ENCODE data around the gene IDH3B. TPM values are rescaled to one million over a fixed set of nuclear protein-coding genes. Genes with fewer than 3 reads are reported as not detected.

The IDH3B gene
- total and polyA plus RNA-seq, 9 of the 15 experiments (the other 6 are each of a cell fraction or from before 2014, with no cell fraction given): 91.7 to 224 (median 155) TPM

DNA sequence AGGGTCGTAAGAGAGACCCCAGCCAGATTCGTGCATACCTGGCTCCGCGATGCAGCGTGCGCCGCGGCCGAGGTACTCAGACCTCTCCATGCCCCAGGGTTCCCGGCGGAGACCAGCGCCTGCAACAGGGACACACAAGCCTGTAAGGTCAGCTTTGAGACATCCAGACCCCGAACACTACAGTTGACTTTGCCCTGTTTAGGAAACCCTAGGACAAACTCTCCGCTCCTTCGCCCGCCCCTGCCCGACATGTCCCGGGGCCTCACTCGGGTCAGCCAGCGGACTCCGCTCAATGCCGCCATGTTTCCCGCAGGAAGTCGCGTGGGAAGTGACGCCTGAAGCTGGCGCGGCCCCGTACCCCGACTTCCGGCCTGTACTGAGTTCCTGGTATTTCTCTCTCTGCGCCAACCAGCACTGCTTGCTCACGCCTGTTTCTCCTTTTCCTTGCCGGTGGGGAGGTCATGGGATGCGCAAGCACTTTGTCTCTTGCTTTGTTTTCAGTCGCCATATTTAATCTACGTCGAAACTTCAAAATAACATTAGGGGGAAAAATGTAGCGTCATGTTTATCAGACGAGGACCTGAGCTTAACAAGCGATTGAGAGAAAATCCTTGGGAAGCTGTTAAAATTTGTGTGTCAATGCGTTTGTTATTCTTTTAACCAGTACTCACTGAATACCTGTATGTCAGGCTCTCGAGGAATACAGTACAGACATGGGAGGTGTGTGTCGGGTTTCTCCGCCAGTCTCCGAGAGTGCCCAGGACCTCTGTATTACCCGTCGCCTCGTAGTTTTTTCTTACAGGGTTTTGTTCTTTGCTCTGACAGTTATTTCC, at the start of gene IDH3B (continued):
- TF ChIP-seq E2F6 (IDR thresholded peaks at IDR 0.05; ENCODE audit: borderline replicate concordance in 1 of 2, extremely low read depth in 1 of 2, insufficient read depth in 1 of 2, insufficient read length in 1 of 2, low read depth in 1 of 2, low read length in 1 of 2, poor library complexity in 1 of 2, severe bottlenecking in 1 of 2) (peak in 1 of 2 experiments; percentile 63), YY1 (IDR thresholded peaks at IDR 0.05; ENCODE audit: borderline replicate concordance in 1 of 3, control insufficient read depth in 1 of 3, extremely low read depth in 1 of 3, insufficient read depth in 3 of 3, insufficient read length in 1 of 3, insufficient replicate concordance in 2 of 3, low read depth in 1 of 3, low read length in 2 of 3) (peak; percentile 81 to 99 (median 98)), ZNF75A (CRISPR knock-in tag; IDR thresholded peaks at IDR 0.05) (no peak), POLR2AphosphoS5 (IDR thresholded peaks at IDR 0.05; ENCODE audit: control insufficient read depth, insufficient read depth, low read depth, low read length) (peak; percentile 74; the same call in 1 of the 2 replicates), BHLHE40 (IDR thresholded peaks at IDR 0.05; ENCODE audit: low read length) (peak; percentile 40; the same call in 1 of the 2 replicates), XRCC3 (IDR thresholded peaks at IDR 0.05) (no peak), E2F3 (CRISPR knock-in tag; IDR thresholded peaks at IDR 0.05) (no peak), ZKSCAN1 (IDR thresholded peaks at IDR 0.05; ENCODE audit: low read depth, low read length) (peak; percentile 70; the same call in 1 of the 2 replicates), FOXM1 (IDR thresholded peaks at IDR 0.05; ENCODE audit: low read depth) (no peak), FOXM1 (CRISPR knock-in tag; IDR thresholded peaks at IDR 0.05; ENCODE audit: low read depth) (no peak), MAZ (CRISPR knock-in tag; conservative IDR thresholded peaks at IDR 0.05 in 1 of 2, IDR thresholded peaks at IDR 0.05 in 1 of 2) (peak in 1 of 2 experiments; percentile 67; a peak in 2 of 4 replicates), SP1 (CRISPR knock-in tag; IDR thresholded peaks at IDR 0.05) (peak; percentile 42), HNRNPK (IDR thresholded peaks at IDR 0.05; ENCODE audit: low read depth, low read length, poor library complexity, severe bottlenecking) (no peak), NRF1 (conservative IDR thresholded peaks at IDR 0.05 in 1 of 2, IDR thresholded peaks at IDR 0.05 in 1 of 2) (peak; percentile 81 to 83), FOXP1 (CRISPR knock-in tag; IDR thresholded peaks at IDR 0.05) (peak; percentile 51; the same call in 1 of the 2 replicates), ZNF384 (IDR thresholded peaks at IDR 0.05; ENCODE audit: low read depth, low read length) (no peak), SMAD1 (IDR thresholded peaks at IDR 0.05; ENCODE audit: low read depth, low read length, partially characterized antibody) (peak; percentile 80)
- TF ChIP-seq, protein P1, sequence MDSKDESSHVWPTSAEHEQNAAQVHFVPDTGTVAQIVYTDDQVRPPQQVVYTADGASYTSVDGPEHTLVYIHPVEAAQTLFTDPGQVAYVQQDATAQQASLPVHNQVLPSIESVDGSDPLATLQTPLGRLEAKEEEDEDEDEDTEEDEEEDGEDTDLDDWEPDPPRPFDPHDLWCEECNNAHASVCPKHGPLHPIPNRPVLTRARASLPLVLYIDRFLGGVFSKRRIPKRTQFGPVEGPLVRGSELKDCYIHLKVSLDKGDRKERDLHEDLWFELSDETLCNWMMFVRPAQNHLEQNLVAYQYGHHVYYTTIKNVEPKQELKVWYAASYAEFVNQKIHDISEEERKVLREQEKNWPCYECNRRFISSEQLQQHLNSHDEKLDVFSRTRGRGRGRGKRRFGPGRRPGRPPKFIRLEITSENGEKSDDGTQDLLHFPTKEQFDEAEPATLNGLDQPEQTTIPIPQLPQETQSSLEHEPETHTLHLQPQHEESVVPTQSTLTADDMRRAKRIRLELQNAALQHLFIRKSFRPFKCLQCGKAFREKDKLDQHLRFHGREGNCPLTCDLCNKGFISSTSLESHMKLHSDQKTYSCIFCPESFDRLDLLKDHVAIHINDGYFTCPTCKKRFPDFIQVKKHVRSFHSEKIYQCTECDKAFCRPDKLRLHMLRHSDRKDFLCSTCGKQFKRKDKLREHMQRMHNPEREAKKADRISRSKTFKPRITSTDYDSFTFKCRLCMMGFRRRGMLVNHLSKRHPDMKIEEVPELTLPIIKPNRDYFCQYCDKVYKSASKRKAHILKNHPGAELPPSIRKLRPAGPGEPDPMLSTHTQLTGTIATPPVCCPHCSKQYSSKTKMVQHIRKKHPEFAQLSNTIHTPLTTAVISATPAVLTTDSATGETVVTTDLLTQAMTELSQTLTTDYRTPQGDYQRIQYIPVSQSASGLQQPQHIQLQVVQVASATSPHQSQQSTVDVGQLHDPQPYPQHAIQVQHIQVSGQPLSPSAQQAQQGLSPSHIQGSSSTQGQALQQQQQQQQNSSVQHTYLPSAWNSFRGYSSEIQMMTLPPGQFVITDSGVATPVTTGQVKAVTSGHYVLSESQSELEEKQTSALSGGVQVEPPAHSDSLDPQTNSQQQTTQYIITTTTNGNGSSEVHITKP (IDR thresholded peaks at IDR 0.05; ENCODE audit: partially characterized antibody): peak; percentile 26
- TF ChIP-seq, protein P2, sequence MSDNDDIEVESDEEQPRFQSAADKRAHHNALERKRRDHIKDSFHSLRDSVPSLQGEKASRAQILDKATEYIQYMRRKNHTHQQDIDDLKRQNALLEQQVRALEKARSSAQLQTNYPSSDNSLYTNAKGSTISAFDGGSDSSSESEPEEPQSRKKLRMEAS (CRISPR knock-in tag; IDR thresholded peaks at IDR 0.05): peak; percentile 71
- TF ChIP-seq, protein P3, sequence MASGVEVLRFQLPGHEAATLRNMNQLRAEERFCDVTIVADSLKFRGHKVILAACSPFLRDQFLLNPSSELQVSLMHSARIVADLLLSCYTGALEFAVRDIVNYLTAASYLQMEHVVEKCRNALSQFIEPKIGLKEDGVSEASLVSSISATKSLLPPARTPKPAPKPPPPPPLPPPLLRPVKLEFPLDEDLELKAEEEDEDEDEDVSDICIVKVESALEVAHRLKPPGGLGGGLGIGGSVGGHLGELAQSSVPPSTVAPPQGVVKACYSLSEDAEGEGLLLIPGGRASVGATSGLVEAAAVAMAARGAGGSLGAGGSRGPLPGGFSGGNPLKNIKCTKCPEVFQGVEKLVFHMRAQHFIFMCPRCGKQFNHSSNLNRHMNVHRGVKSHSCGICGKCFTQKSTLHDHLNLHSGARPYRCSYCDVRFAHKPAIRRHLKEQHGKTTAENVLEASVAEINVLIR (CRISPR knock-in tag; IDR thresholded peaks at IDR 0.05): peak; percentile 95

Data from K562 (cell line).